SK-N-SH (cell line): Measurements from ENCODE around the gene TEX38.

Experiments
- ELF1 ChIP-seq: IDR thresholded peaks from 2 replicates; pipeline ENCODE4 v1.4.0; 2012
- JUND ChIP-seq: IDR thresholded peaks from 2 replicates; pipeline ENCODE4 v1.4.0; 2012
- MXI1 ChIP-seq: IDR thresholded peaks from 2 replicates; pipeline ENCODE4 v1.6.1; 2012; ENCODE audit warnings: mild to moderate bottlenecking, low read depth, low read length, improper control_type of control experiment
- POLR2AphosphoS5 ChIP-seq: IDR thresholded peaks from 2 replicates; pipeline ENCODE4 v1.6.1; 2012; ENCODE audit warnings: low read depth, low read length
- REST ChIP-seq: IDR thresholded peaks from 2 replicates; pipeline ENCODE4 v1.6.1; 2012; ENCODE audit warnings: mild to moderate bottlenecking, low read depth, low read length, moderate library complexity
- TEAD4 ChIP-seq: IDR thresholded peaks from 2 replicates; pipeline ENCODE4 v1.4.0; 2012; ENCODE audit warnings: mild to moderate bottlenecking, borderline replicate concordance; ENCODE audit not compliant: insufficient read depth

- TF ChIP-seq ELF1, result no peak
- TF ChIP-seq MXI1, result no peak
- no peak for TF ChIP-seq POLR2AphosphoS5
- no peak for TF ChIP-seq TEAD4
- no peak for TF ChIP-seq REST
- no peak for TF ChIP-seq JUND
These were observed 1.0 kb downstream of the TEX38 start for GRCh38 chr1:46672696-46673095.
